B cell (primary cell): ENCODE results near the gene EYS. TPM values are rescaled to one million over a fixed set of nuclear protein-coding genes. Genes with fewer than 3 reads are reported as not detected.

ENCODE experiments used
- ATAC-seq: fragments of 200-7000 bp; cut with Tn5 transposase; one replicate; pipeline ENCODE4 v1.10.0; 2021; ENCODE audit warnings: low read depth, mild to moderate bottlenecking, moderate number of reproducible peaks, moderate library complexity
- CTCF ChIA-PET: fragments of 350-600 bp; sonication (Branson Sonifier 250); formaldehyde crosslinking; loops from one replicate; lab custom pipeline; 2021; ENCODE audit warnings: antibody characterized with exemption, inconsistent platforms; lab: Charles Lee
- POLR2A ChIA-PET: fragments of 350-600 bp; sonication (Branson Sonifier 250); formaldehyde crosslinking; loops from one replicate; lab custom pipeline; 2021; ENCODE audit warnings: antibody characterized with exemption; lab: Charles Lee
- DNase-seq: peaks from one replicate; pipeline ENCODE4 v3.0.0; 2013
- H2AFZ ChIP-seq: 2 replicates; pipeline ENCODE4 v1.6.1; 2012; ENCODE audit warnings: mild to moderate bottlenecking, low read depth, low read length; ENCODE audit not compliant: insufficient read depth, poor library complexity, severe bottlenecking
- H3K27ac ChIP-seq, 2 donors: 1 replicate in 1 of 2; 2 replicates in 1 of 2; pipeline ENCODE4 v1.5.1; 2012 to 2013; ENCODE audit warnings: low read length in 2 of 2, mild to moderate bottlenecking in 2 of 2, moderate library complexity in 1 of 2
- H3K27me3 ChIP-seq, 4 experiments: fragments of 200-600 bp in 1 of 4; sonication (generic) in 1 of 4; replicated peaks in 1 of 4; 1 replicate in 2 of 4; 2 replicates in 2 of 4; pipeline versions ENCODE4 v1.6.1 to v1.7.0; 2013 to 2016; ENCODE audit warnings: low read length in 3 of 4, mild to moderate bottlenecking in 2 of 4, mixed read lengths in 1 of 4, moderate library complexity in 1 of 4; ENCODE audit not compliant: insufficient read depth in 4 of 4, control insufficient read depth in 3 of 4; ENCODE audit errors: control extremely low read depth in 1 of 4
- H3K36me3 ChIP-seq, 2 experiments: replicated peaks in 1 of 2; 1 replicate in 1 of 2; 2 replicates in 1 of 2; pipeline versions ENCODE4 v1.6.1 to v1.7.1; 2013; ENCODE audit warnings: low read length in 1 of 2; ENCODE audit not compliant: insufficient read depth in 2 of 2, control insufficient read depth in 1 of 2; ENCODE audit errors: control extremely low read depth in 1 of 2, extremely low read depth in 1 of 2
- H3K4me1 ChIP-seq, 2 donors: fragments of 200-600 bp in 1 of 2; sonication (generic) in 1 of 2; 1 replicate in 1 of 2; 2 replicates in 1 of 2; pipeline versions ENCODE4 v1.5.1 to v1.6.1; 2013 to 2017; ENCODE audit warnings: low read length in 2 of 2; ENCODE audit not compliant: control insufficient read depth in 2 of 2, insufficient read depth in 2 of 2
- H3K4me2 ChIP-seq: replicated peaks from 2 replicates; pipeline ENCODE3; 2012; ENCODE audit warnings: mild to moderate bottlenecking, low read depth, low read length; ENCODE audit not compliant: poor library complexity, severe bottlenecking
- H3K4me3 ChIP-seq, 5 experiments: fragments of 200-600 bp in 1 of 5; sonication (generic) in 1 of 5; 1 replicate in 3 of 5; 2 replicates in 2 of 5; pipeline versions ENCODE4 v1.5.1 to v1.7.0; 2011 to 2016; ENCODE audit warnings: low read length in 4 of 5, mild to moderate bottlenecking in 4 of 5, low read depth in 2 of 5, control low read depth in 1 of 5, moderate library complexity in 1 of 5; ENCODE audit not compliant: insufficient read depth in 1 of 5; ENCODE audit errors: control extremely low read depth in 1 of 5, extremely low read depth in 1 of 5
- H3K79me2 ChIP-seq: fragments of 200-600 bp; sonication (generic); one replicate; pipeline ENCODE4 v1.6.0; 2016; ENCODE audit warnings: low read length; ENCODE audit not compliant: control insufficient read depth, insufficient read depth
- H3K9ac ChIP-seq: fragments of 200-600 bp; sonication (generic); 2 replicates; pipeline ENCODE4 v1.6.1; 2017; ENCODE audit warnings: mild to moderate bottlenecking, low read length, moderate library complexity
- H3K9me3 ChIP-seq, 3 donors: one replicate each; pipeline versions ENCODE4 v1.6.1 to v1.7.1; 2013; ENCODE audit warnings: low read length in 2 of 3; ENCODE audit not compliant: control insufficient read depth in 2 of 3, insufficient read depth in 1 of 3; ENCODE audit errors: control extremely low read depth in 1 of 3
- H4K20me1 ChIP-seq: 2 replicates; pipeline ENCODE4 v1.6.0; 2012; ENCODE audit warnings: mild to moderate bottlenecking, low read length; ENCODE audit not compliant: insufficient read depth, control insufficient read depth, poor library complexity, severe bottlenecking
- H3K27ac Mint-ChIP-seq: one replicate; pipeline ENCODE4 v1.8.0; 2021; ENCODE audit warnings: mixed read lengths
- H3K27me3 Mint-ChIP-seq: one replicate; pipeline ENCODE4 v1.8.0; 2021; ENCODE audit warnings: mixed read lengths
- H3K4me1 Mint-ChIP-seq: one replicate; pipeline ENCODE4 v1.8.0; 2021; ENCODE audit warnings: mixed read lengths
- H3K4me3 Mint-ChIP-seq: one replicate; pipeline ENCODE4 v1.8.0; 2021; ENCODE audit warnings: mixed read lengths
- H3K9me3 Mint-ChIP-seq: one replicate; pipeline ENCODE4 v1.8.0; 2022; ENCODE audit warnings: mixed read lengths; ENCODE audit not compliant: insufficient read depth
- EZH2 ChIP-seq: IDR thresholded peaks from 2 replicates; pipeline ENCODE4 v1.6.1; 2012; ENCODE audit warnings: borderline replicate concordance, low read depth, mild to moderate bottlenecking, moderate library complexity, low read length; ENCODE audit not compliant: insufficient read depth, poor library complexity, severe bottlenecking
- WGBS: methylation state at CpG from one replicate; pipeline ENCODE4 v1.1.5; 2013; ENCODE audit warnings: missing lambda C conversion rate; ENCODE audit not compliant: insufficient coverage; 5-methylcytosine and 5-hydroxymethylcytosine counted together
- intact Hi-C: fragments of 100-400 bp; cut with micrococcal nuclease; formaldehyde crosslinking; loops from one replicate; pipeline ENCODE4 v1.10.0; 2022
- polyA plus RNA-seq: library from polyadenylated mRNA; depleted of rRNA; stranded (reverse); fragments of >200 nt; gene quantifications from 2 replicates; pipeline ENCODE4 v1.2.3, GENCODE V29; 2012
- total RNA-seq, 2 donors: library from RNA; stranded (reverse); fragments of 120-200 nt in 1 of 2; gene quantifications; 1 replicate in 1 of 2; 2 replicates in 1 of 2; pipeline versions ENCODE4 v1.2.3 to v1.2.4, GENCODE V29; 2013 to 2022
- TF ChIP-seq, protein P1 (sequence below): fragments of 200-600 bp; IDR thresholded peaks from one replicate; pipeline ENCODE4 v1.8.0; 2022; ENCODE audit warnings: antibody characterized with exemption, mild to moderate bottlenecking

Gene EYS
- total and polyA plus RNA-seq, 2 donors (not counting 1 experiment from before 2014, with no cell fraction given) = not detected

DNA sequence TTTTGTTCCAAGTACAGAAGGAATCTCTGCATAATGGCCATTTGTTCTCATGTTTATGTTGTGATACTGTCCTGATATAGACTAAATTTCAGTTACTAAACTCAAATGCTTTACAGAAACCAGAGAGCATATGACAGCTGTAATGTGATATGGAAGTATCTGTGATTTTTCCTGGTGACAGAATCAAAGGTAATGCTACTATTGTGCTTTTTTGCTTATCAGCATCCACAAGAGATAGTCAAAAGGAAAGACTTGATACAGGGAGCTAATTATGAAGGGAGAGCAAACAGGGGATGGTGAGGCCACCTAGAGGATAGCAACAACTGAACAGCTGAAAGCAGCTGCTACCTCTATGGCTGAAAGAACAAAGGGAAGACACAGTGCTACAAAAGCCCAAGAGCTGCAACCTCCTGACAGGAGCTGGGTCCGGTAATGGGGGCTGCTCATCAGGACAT, 1890.0 kb downstream of the EYS start:
- no peaks in the 10 kb centered on the region for H3K9me3 ChIP-seq
- H3K79me2 ChIP-seq = no peaks in the 10 kb centered on the region
- H3K4me3 Mint-ChIP-seq = no peak overlapping the region
- H3K4me2 ChIP-seq = no peak overlapping the region
- POLR2A ChIA-PET = no interaction called here
- H3K9me3 Mint-ChIP-seq = no peaks in the 10 kb centered on the region
- no peak overlapping the region for H3K27ac Mint-ChIP-seq
- H3K27me3 ChIP-seq = no peaks in the 10 kb centered on the region
- CTCF ChIA-PET = no interaction called here
- WGBS = 100% methylated on average over 1 of the region's 1 CpG
- H4K20me1 ChIP-seq = no peaks in the 10 kb centered on the region
- no peak overlapping the region for H3K27ac ChIP-seq
- peaks cover 3% of the 10 kb centered on the region for H3K27me3 Mint-ChIP-seq
- H3K4me3 ChIP-seq = no peak overlapping the region
- DNase-seq (no peak), ATAC-seq (no peak)
- H3K36me3 ChIP-seq = no peaks in the 10 kb centered on the region
- H3K4me1 ChIP-seq = no peaks in the 10 kb centered on the region
- intact Hi-C loops = no loop called here
- no peak for TF ChIP-seq EZH2
- TF ChIP-seq, protein P1, sequence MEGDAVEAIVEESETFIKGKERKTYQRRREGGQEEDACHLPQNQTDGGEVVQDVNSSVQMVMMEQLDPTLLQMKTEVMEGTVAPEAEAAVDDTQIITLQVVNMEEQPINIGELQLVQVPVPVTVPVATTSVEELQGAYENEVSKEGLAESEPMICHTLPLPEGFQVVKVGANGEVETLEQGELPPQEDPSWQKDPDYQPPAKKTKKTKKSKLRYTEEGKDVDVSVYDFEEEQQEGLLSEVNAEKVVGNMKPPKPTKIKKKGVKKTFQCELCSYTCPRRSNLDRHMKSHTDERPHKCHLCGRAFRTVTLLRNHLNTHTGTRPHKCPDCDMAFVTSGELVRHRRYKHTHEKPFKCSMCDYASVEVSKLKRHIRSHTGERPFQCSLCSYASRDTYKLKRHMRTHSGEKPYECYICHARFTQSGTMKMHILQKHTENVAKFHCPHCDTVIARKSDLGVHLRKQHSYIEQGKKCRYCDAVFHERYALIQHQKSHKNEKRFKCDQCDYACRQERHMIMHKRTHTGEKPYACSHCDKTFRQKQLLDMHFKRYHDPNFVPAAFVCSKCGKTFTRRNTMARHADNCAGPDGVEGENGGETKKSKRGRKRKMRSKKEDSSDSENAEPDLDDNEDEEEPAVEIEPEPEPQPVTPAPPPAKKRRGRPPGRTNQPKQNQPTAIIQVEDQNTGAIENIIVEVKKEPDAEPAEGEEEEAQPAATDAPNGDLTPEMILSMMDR = no peak
- no peak overlapping the region for H3K9ac ChIP-seq
- no peak overlapping the region for H2AFZ ChIP-seq
- H3K4me1 Mint-ChIP-seq = no peaks in the 10 kb centered on the region

DNA sequence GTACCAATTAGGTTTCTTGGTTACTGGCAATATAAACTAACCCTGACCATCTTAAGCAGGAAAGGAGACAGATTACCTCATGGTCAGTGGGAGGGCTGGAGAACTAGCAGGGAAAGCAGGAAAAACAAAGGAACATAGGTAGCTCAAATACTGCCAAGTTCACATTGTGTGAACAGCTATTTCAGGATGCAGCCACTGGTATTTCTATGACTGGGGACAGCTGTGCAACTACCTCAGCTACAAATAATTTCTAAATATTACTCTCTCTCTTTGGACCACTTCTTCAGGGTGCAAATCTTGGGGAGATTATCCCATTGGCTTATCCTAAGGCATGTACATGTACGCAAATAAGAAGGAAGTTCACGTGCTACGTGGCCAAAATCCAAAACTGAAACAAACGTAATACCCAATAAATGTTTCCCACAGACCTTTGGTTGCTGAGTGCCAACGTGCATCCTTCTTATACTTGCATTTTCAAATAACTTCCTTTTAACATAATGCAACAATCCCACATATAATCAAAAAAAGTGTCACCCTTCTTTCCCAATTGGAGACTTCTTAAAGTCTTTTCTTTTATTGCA, 1890.5 kb downstream of the EYS start:
- Histone ChIP-seq H3K4me3 (no peak overlapping the region), H3K4me2 (no peak overlapping the region), H3K4me1 (no peaks in the 10 kb centered on the region), H3K27me3 (no peaks in the 10 kb centered on the region), H2AFZ (no peak overlapping the region), H3K79me2 (no peaks in the 10 kb centered on the region), H3K9ac (no peak overlapping the region), H3K27ac (no peak overlapping the region), H3K9me3 (no peaks in the 10 kb centered on the region), H4K20me1 (no peaks in the 10 kb centered on the region), H3K36me3 (no peaks in the 10 kb centered on the region)
- DNase-seq (no peak), ATAC-seq (no peak)
- Mint-ChIP-seq H3K4me3 (no peak overlapping the region), H3K9me3 (no peaks in the 10 kb centered on the region), H3K27me3 (peaks cover 5% of the 10 kb centered on the region), H3K27ac (no peak overlapping the region), H3K4me1 (no peaks in the 10 kb centered on the region)
- ChIA-PET POLR2A (no interaction called here), CTCF (no interaction called here)
- WGBS = 43% methylated on average over 5 of the region's 5 CpGs
- intact Hi-C loops = no loop called here
- TF ChIP-seq, protein P1 = no peak
- no peak for TF ChIP-seq EZH2
